ENCODE measurements around the gene NT5C2. TPM values are rescaled to one million over a fixed set of nuclear protein-coding genes. Genes with fewer than 3 reads are reported as not detected.

The NT5C2 gene
- total and polyA plus RNA-seq, 8 donors, result 19.4 to 45.0 (median 26.4) TPM

- FAIRE-seq (no peak), DNase-seq (no peak), ATAC-seq (no peak)
- Histone ChIP-seq H3K4me1 (no peaks in the 10 kb centered on the region), H3K9me3 (no peaks in the 10 kb centered on the region), H3K4me3 (no peak overlapping the region), H3K27ac (no peak overlapping the region), H3K27me3 (no peaks in the 10 kb centered on the region), H3K36me3 (peaks cover 0 to 31% (median 7%) of the 10 kb centered on the region in 3 donors)
- intact Hi-C loops (cut with DNase I), result no loop called here
- WGBS, 2 donors, result 91 to 97% methylated on average over 2 of the region's 2 CpGs
- no peak for TF ChIP-seq CTCF (IDR thresholded peaks at IDR 0.05)
Measured at GRCh38 chr10:103103989-103104388, 89.1 kb downstream of the NT5C2 start.

GRCh38 chr10:103102195-103102594 lies 90.9 kb downstream of the NT5C2 start:
- DNase-seq (no peak), ATAC-seq (no peak), FAIRE-seq (no peak)
- TF ChIP-seq CTCF (IDR thresholded peaks at IDR 0.05), result no peak
- no peaks in the 10 kb centered on the region for H3K4me1 ChIP-seq
- 92 to 94% methylated on average over 3 of the region's 3 CpGs for WGBS, 2 donors
- no peaks in the 10 kb centered on the region for H3K27me3 ChIP-seq
- H3K36me3 ChIP-seq, result peaks cover 0 to 46% (median 7%) of the 10 kb centered on the region in 3 donors
- no peak overlapping the region for H3K4me3 ChIP-seq
- no peaks in the 10 kb centered on the region for H3K9me3 ChIP-seq
- H3K27ac ChIP-seq, result no peak overlapping the region
- intact Hi-C loops (cut with DNase I), result no loop called here

- DNase-seq, result no peak
- no peaks in the 10 kb centered on the region for H3K9me3 ChIP-seq
- FAIRE-seq, result no peak
- no peaks in the 10 kb centered on the region for H3K4me1 ChIP-seq
- ATAC-seq, result no peak
- H3K4me3 ChIP-seq, result no peak overlapping the region
- WGBS, 2 donors, result 83 to 91% methylated on average over 2 of the region's 2 CpGs
- H3K27me3 ChIP-seq, result no peaks in the 10 kb centered on the region
- TF ChIP-seq CTCF (IDR thresholded peaks at IDR 0.05), result no peak
- peaks cover 0 to 43% (median 7%) of the 10 kb centered on the region in 3 donors for H3K36me3 ChIP-seq
- intact Hi-C loops (cut with DNase I), result no loop called here
- H3K27ac ChIP-seq, result no peak overlapping the region
Measured at GRCh38 chr10:103100620-103101019, 92.5 kb downstream of the NT5C2 start.

GRCh38 chr10:103098240-103098639 lies 94.8 kb downstream of the NT5C2 start:
- Histone ChIP-seq H3K27ac (no peak overlapping the region), H3K9me3 (no peaks in the 10 kb centered on the region), H3K4me1 (no peaks in the 10 kb centered on the region), H3K4me3 (no peak overlapping the region), H3K36me3 (peaks cover 0 to 43% (median 6%) of the 10 kb centered on the region in 3 donors), H3K27me3 (no peaks in the 10 kb centered on the region)
- intact Hi-C loops (cut with DNase I), result no loop called here
- no peak for ATAC-seq
- no peak for TF ChIP-seq CTCF (IDR thresholded peaks at IDR 0.05)
- FAIRE-seq, result no peak
- DNase-seq, result no peak

GRCh38 chr10:103096130-103096529 lies 96.9 kb downstream of the NT5C2 start:
- ATAC-seq (no peak), FAIRE-seq (no peak), DNase-seq (no peak)
- no peak overlapping the region for H3K27ac ChIP-seq
- intact Hi-C loops (cut with DNase I), result no loop called here
- no peaks in the 10 kb centered on the region for H3K27me3 ChIP-seq
- 64% methylated on average over 3 of the region's 3 CpGs for WGBS, 2 donors
- H3K36me3 ChIP-seq, result peaks cover 0 to 63% (median 21%) of the 10 kb centered on the region in 3 donors
- no peaks in the 10 kb centered on the region for H3K9me3 ChIP-seq
- no peak for TF ChIP-seq CTCF (IDR thresholded peaks at IDR 0.05)
- H3K4me3 ChIP-seq, result no peak overlapping the region
- no peaks in the 10 kb centered on the region for H3K4me1 ChIP-seq

All from pancreas (tissue), 10 donors.